Astrocyte of the cerebellum (primary cell): ENCODE data around the gene RHOG.

ENCODE experiments used
- DNase-seq: peaks from one replicate; pipeline ENCODE4 v3.0.0-alpha.2; 2011; ENCODE audit warnings: low read depth
- H3K4me3 ChIP-seq: 2 replicates; pipeline ENCODE4 v1.5.1; 2011; ENCODE audit warnings: mild to moderate bottlenecking, low read depth, low read length, moderate library complexity
- in situ Hi-C: cut with HindIII; loops from 2 replicates; pipeline ENCODE4 v1.10.0; 2017; ENCODE audit warnings: low sequenced_read_pairs
- TF ChIP-seq, protein P1 (sequence below): IDR thresholded peaks from 2 replicates; pipeline ENCODE4 v1.5.1; 2012; ENCODE audit warnings: low read length, low read depth, moderate library complexity, mild to moderate bottlenecking; ENCODE audit errors: missing control alignments

Gene RHOG

DNA sequence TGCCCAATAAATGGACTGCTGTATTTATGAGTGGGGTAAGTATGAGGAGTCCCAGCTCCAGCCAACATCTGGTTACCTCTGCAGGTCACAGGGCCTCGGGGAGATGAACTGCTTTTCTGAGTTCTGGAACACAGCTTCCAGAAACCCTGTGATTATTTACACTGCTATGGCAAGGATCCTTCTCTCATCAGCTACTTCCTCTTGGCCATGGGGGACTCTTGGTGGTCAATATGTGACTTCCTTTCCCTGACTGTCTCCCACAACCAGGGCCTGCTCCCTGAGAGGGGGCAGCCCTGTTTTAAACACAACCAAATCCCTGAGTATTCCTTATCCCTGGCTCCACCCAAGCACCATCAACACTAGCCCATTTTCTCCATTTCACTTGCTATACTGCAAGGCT is 10.0 kb downstream of the RHOG start:
- TF ChIP-seq, protein P1, sequence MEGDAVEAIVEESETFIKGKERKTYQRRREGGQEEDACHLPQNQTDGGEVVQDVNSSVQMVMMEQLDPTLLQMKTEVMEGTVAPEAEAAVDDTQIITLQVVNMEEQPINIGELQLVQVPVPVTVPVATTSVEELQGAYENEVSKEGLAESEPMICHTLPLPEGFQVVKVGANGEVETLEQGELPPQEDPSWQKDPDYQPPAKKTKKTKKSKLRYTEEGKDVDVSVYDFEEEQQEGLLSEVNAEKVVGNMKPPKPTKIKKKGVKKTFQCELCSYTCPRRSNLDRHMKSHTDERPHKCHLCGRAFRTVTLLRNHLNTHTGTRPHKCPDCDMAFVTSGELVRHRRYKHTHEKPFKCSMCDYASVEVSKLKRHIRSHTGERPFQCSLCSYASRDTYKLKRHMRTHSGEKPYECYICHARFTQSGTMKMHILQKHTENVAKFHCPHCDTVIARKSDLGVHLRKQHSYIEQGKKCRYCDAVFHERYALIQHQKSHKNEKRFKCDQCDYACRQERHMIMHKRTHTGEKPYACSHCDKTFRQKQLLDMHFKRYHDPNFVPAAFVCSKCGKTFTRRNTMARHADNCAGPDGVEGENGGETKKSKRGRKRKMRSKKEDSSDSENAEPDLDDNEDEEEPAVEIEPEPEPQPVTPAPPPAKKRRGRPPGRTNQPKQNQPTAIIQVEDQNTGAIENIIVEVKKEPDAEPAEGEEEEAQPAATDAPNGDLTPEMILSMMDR: no peak
- in situ Hi-C loops: loop anchor here (10.0 kb wide), 1 partner anchor 134 kb away; no protein-coding TSS in a partner anchor
- H3K4me3 ChIP-seq: no peak overlapping the region
- no peak for DNase-seq

DNA sequence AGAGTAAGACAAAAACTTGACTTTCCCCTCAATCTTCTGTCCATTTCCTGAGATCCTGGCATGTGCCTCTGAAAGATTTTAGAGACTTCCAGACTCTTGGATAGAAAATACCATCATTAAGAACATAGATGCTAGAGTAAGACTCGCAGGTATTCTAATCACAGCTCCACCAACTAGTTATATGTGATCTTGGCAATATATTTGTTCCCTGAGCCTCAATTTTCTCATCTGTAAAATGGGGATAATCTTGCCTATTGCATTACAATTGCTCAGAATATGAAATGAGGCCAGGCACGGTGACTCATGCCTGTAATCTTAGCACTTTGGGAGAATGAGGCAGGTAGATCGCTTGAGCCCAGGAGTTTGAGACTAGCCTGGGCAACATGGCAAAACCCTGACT is 10.7 kb downstream of the RHOG start:
- H3K4me3 ChIP-seq: no peak overlapping the region
- in situ Hi-C loops: loop anchor here (10.0 kb wide), 1 partner anchor 135 kb away; no protein-coding TSS in a partner anchor
- TF ChIP-seq, protein P1: no peak
- DNase-seq: no peak

DNA sequence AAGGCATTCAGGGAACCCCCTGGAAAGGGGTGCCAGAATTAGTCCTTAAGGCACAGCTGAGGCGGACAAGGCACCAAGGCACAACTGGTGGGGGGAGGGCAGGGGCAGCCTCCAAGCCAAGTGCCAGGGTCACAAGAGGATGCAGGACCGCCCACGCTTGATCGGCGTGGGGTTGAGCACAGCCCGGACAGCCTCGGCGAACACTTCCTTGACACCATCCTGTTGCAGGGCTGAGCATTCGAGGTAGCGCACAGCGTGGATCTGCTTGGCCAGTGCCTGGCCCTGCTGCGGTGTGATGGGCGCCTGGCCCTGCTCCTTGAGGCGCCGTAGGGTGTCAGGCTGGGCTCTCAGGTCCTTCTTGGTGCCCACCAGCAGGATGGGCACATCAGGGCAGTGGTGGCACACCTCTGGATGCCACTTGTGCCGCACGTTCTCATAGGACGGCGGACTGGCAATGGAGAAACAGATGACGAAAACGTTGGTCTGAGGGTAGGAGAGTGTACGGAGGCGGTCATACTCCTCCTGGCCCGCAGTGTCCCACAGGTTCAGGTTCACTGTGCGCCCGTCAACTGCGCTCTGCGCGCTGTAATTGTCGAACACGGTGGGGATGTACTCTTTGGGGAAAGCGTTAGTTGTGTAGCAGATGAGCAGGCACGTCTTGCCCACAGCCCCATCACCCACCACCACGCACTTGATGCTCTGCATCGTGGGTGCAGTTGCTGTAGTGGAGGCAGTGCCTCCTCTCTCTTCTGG is 13.1 kb downstream of the RHOG start:
- TF ChIP-seq, protein P1: no peak
- in situ Hi-C loops: no loop called here
- no peak overlapping the region for H3K4me3 ChIP-seq
- DNase-seq: no peak

DNA sequence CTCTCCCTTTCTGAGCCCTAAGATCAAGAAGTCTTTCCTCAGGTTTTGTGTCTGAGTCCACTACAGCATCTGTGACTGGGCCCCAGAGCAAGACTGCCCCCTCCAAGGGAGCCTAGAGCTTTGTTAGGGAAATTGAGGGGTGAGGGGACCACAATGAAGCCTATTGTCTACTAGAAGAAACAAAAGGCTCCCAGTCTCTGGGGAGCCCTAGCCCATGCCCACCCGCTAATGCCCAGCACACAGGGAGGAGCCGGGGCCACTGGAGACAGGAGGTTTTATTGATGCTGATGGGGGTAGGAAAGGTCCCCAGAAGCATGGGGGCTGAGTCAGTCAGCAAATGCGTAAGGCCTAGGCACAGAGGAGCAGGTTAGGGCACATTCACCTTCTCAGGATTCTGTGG is 14.0 kb downstream of the RHOG start:
- TF ChIP-seq, protein P1: no peak
- in situ Hi-C loops: no loop called here
- DNase-seq: no peak
- no peak overlapping the region for H3K4me3 ChIP-seq

DNA sequence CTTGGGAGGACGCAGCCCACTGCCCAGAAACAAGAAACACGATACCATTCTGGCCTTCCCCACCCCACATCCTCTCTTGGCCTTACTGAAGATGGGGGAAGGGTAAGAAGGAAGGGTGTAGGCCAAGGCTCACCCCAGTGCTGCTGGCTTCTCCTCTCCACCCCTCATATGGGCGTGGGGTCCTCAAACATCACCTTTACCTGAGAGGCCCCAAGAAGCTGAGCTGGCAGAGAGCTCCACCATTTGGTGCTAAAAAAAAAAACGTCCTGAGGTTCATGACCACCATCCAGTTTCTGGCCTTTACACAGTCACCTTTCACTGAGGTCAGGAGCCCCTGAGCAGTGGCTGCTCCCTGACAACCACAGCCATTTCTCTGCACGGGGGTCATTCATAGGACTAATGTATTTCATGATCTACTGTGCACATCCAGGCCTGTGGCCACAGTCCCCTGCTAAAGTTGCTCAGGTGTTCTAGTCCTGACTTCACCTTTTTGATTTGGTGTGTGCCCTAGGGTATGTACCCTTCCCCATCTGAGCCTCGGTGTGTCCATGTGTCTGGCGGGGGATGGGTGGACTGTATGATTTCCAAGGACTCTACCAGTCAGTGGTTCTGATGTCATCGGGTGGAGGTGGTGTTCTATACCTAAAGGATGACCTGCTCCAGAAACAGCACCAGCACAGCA is 15.1 kb downstream of the RHOG start:
- no peak overlapping the region for H3K4me3 ChIP-seq
- in situ Hi-C loops: no loop called here
- no peak for DNase-seq
- TF ChIP-seq, protein P1: no peak

DNA sequence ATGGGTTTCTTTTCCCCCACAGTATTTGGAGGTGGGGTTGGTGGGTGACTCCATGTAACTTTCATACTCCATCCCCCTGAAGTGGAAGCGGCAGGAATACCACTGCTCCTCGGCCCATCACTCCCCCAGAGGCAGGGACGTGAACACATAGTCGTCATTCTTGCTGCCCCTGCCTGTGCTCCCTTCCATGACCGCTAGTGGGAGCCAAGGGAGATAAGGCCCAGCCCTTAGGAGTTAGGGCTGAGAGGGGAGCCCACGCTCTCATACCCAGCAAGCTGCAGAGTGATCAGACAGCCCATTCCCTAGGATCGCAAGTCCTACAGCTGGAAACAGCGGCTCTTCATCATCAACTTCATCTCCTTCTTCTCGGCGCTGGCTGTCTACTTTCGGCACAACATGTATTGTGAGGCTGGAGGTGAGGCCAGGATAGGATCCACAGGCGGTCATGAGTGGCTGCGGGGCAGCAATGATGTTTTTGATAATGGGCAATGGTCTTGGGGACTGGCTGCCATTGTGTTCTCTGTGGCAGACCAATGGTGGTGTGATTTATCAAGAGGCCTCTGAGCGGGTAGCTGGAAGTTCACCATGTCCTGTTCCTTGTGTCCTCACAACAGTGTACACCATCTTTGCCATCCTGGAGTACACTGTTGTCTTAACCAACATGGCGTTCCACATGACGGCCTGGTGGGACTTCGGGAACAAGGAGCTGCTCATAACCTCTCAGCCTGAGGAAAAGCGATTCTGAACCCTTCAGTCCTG is 15.9 kb downstream of the RHOG start:
- TF ChIP-seq, protein P1: peak; percentile 38
- in situ Hi-C loops: no loop called here
- no peak for DNase-seq
- no peak overlapping the region for H3K4me3 ChIP-seq
